GM19467 (cell line): ENCODE measurements around the gene FNIP1.
"Not testable (repeated sequence)": the region's sequence is repeated elsewhere in the genome, so short reads cannot be mapped to it uniquely, and the experiment has no call there.

Experiments used
- ATAC-seq: cut with Tn5 transposase; IDR thresholded peaks from one replicate; pipeline ENCODE4 v1.9.1; 2021; ENCODE audit warnings: mild to moderate bottlenecking, moderate library complexity; ENCODE audit not compliant: unreplicated experiment

FNIP1 gene

GRCh38 chr5:131693894-131694293 lies 102.9 kb downstream of the FNIP1 start:
- ATAC-seq, result no peak

- ATAC-seq, result no peak
Observed at GRCh38 chr5:131685516-131686171, 111.2 kb downstream of the FNIP1 start.

- no peak for ATAC-seq
Observed at GRCh38 chr5:131684595-131684994, 112.2 kb downstream of the FNIP1 start.

GRCh38 chr5:131684051-131684450 lies 112.8 kb downstream of the FNIP1 start:
- no peak for ATAC-seq

- no peak for ATAC-seq
Observed at GRCh38 chr5:131682826-131683225, 114.0 kb downstream of the FNIP1 start.

GRCh38 chr5:131682175-131682574 lies 114.6 kb downstream of the FNIP1 start:
- no peak for ATAC-seq

- no peak for ATAC-seq
Observed at GRCh38 chr5:131679911-131680310, 116.9 kb downstream of the FNIP1 start.

- not testable (repeated sequence) for ATAC-seq
Observed at GRCh38 chr5:131678273-131678672, 118.5 kb downstream of the FNIP1 start.

- ATAC-seq, result no peak
Observed at GRCh38 chr5:131677115-131677514, 119.7 kb downstream of the FNIP1 start.

GRCh38 chr5:131672776-131673175 lies 124.0 kb downstream of the FNIP1 start:
- ATAC-seq, result peak; percentile 14

GRCh38 chr5:131671994-131672655 lies 124.7 kb downstream of the FNIP1 start:
- no peak for ATAC-seq

GRCh38 chr5:131671409-131671808 lies 125.4 kb downstream of the FNIP1 start:
- ATAC-seq, result no peak

GRCh38 chr5:131664929-131665328 lies 131.9 kb downstream of the FNIP1 start:
- no peak for ATAC-seq

GRCh38 chr5:131661933-131662332 lies 134.9 kb downstream of the FNIP1 start:
- ATAC-seq, result no peak

GRCh38 chr5:131659841-131660240 lies 137.0 kb downstream of the FNIP1 start:
- ATAC-seq, result no peak

- ATAC-seq, result no peak
Observed at GRCh38 chr5:131659290-131659689, 137.5 kb downstream of the FNIP1 start.

- ATAC-seq, result no peak
Observed at GRCh38 chr5:131654776-131655175, 142.0 kb downstream of the FNIP1 start.

GRCh38 chr5:131654309-131654708 lies 142.5 kb downstream of the FNIP1 start:
- ATAC-seq, result no peak

- no peak for ATAC-seq
Observed at GRCh38 chr5:131649161-131649560, 147.7 kb downstream of the FNIP1 start.

- peak; percentile 71 for ATAC-seq
Observed at GRCh38 chr5:131647048-131647769, 149.6 kb downstream of the FNIP1 start.

GRCh38 chr5:131644822-131645221 lies 152.0 kb downstream of the FNIP1 start:
- no peak for ATAC-seq

GRCh38 chr5:131644370-131644769 lies 152.4 kb downstream of the FNIP1 start:
- ATAC-seq, result no peak
